ENCODE results near the gene DAP. TPM values are rescaled to one million over a fixed set of nuclear protein-coding genes. Genes with fewer than 3 reads are reported as not detected.
"Not testable (repeated sequence)": the region's sequence is repeated elsewhere in the genome, so short reads cannot be mapped to it uniquely, and the experiment has no call there.

The DAP gene
- total RNA-seq, 2 donors from 2014 or later: 34.6 to 65.8 TPM

DNA sequence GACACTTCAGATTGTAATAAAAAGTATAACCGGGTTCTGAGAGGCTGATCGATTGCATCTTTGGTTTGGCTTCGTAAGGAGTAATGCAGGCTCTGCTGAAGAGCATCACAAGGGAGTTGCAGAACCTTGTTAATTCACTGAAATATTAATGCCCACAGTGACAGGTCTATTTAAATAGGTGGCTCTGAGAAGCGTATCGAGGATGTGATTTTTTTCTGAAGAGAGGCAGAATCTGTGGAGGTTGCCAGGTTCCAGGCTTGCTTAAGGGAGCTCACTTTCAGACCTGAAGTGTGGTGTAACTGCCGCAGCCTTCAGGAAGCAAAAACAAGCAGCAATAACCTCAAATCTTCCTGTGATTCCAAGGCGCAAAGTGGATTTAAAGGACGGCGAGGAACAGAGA lies 116.8 kb downstream of the DAP start:
- Histone ChIP-seq H3K4me3 (no peak overlapping the region), H3K36me3 (no peaks in the 10 kb centered on the region), H3K4me1 (no peaks in the 10 kb centered on the region), H3K9me3 (no peaks in the 10 kb centered on the region), H3K27me3 (no peaks in the 10 kb centered on the region), H3K27ac (no peak overlapping the region)
- TF ChIP-seq, protein P1, sequence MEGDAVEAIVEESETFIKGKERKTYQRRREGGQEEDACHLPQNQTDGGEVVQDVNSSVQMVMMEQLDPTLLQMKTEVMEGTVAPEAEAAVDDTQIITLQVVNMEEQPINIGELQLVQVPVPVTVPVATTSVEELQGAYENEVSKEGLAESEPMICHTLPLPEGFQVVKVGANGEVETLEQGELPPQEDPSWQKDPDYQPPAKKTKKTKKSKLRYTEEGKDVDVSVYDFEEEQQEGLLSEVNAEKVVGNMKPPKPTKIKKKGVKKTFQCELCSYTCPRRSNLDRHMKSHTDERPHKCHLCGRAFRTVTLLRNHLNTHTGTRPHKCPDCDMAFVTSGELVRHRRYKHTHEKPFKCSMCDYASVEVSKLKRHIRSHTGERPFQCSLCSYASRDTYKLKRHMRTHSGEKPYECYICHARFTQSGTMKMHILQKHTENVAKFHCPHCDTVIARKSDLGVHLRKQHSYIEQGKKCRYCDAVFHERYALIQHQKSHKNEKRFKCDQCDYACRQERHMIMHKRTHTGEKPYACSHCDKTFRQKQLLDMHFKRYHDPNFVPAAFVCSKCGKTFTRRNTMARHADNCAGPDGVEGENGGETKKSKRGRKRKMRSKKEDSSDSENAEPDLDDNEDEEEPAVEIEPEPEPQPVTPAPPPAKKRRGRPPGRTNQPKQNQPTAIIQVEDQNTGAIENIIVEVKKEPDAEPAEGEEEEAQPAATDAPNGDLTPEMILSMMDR (IDR thresholded peaks at IDR 0.05): no peak
- no peak for DNase-seq (ENCODE audit: low spot score)

DNA sequence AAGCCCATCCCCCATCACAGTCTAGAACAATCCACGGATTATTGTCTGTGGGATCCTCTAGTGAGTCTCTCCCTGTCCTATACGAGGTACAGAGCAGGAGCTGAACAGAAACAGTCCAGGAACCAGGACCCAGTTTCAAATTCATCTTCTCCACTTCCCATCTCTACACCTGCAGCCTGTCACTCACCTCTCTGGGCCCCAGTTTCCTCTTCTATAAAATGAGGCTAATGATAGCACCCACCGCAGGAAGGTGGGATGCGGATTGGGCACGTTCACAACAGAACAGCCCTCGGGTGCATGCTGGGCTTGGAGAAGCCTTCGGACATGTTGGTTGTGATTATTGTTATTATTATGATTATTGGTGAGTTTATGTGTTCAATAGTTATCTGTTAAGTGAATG lies 118.7 kb downstream of the DAP start:
- Histone ChIP-seq H3K4me1 (no peaks in the 10 kb centered on the region), H3K27me3 (no peaks in the 10 kb centered on the region), H3K4me3 (no peak overlapping the region), H3K36me3 (no peaks in the 10 kb centered on the region), H3K9me3 (no peaks in the 10 kb centered on the region), H3K27ac (no peak overlapping the region)
- DNase-seq (ENCODE audit: low spot score): no peak
- TF ChIP-seq, protein P1 (IDR thresholded peaks at IDR 0.05): no peak

GRCh38 chr5:10639846-10640368 lies 121.1 kb downstream of the DAP start:
- no peaks in the 10 kb centered on the region for H3K9me3 ChIP-seq
- TF ChIP-seq, protein P1 (IDR thresholded peaks at IDR 0.05): no peak
- H3K4me1 ChIP-seq: no peaks in the 10 kb centered on the region
- no peaks in the 10 kb centered on the region for H3K27me3 ChIP-seq
- no peaks in the 10 kb centered on the region for H3K36me3 ChIP-seq
- H3K4me3 ChIP-seq: no peak overlapping the region
- H3K27ac ChIP-seq: no peak overlapping the region
- no peak for DNase-seq (ENCODE audit: low spot score)

GRCh38 chr5:10638723-10639122 lies 122.3 kb downstream of the DAP start:
- H3K27ac ChIP-seq: not testable (repeated sequence)

GRCh38 chr5:10637944-10638343 lies 123.1 kb downstream of the DAP start:
- DNase-seq (ENCODE audit: low spot score): no peak
- Histone ChIP-seq H3K4me3 (no peak overlapping the region), H3K27me3 (no peaks in the 10 kb centered on the region), H3K4me1 (no peaks in the 10 kb centered on the region), H3K36me3 (no peaks in the 10 kb centered on the region), H3K9me3 (no peaks in the 10 kb centered on the region), H3K27ac (no peak overlapping the region)
- TF ChIP-seq, protein P1 (IDR thresholded peaks at IDR 0.05): no peak

More at GRCh38 chr5:10638723-10639122, 122.3 kb downstream of the DAP start:
- not testable (repeated sequence) for DNase-seq (ENCODE audit: low spot score); H3K36me3 ChIP-seq; H3K9me3 ChIP-seq; H3K4me1 ChIP-seq; H3K27me3 ChIP-seq; H3K4me3 ChIP-seq

DNA sequence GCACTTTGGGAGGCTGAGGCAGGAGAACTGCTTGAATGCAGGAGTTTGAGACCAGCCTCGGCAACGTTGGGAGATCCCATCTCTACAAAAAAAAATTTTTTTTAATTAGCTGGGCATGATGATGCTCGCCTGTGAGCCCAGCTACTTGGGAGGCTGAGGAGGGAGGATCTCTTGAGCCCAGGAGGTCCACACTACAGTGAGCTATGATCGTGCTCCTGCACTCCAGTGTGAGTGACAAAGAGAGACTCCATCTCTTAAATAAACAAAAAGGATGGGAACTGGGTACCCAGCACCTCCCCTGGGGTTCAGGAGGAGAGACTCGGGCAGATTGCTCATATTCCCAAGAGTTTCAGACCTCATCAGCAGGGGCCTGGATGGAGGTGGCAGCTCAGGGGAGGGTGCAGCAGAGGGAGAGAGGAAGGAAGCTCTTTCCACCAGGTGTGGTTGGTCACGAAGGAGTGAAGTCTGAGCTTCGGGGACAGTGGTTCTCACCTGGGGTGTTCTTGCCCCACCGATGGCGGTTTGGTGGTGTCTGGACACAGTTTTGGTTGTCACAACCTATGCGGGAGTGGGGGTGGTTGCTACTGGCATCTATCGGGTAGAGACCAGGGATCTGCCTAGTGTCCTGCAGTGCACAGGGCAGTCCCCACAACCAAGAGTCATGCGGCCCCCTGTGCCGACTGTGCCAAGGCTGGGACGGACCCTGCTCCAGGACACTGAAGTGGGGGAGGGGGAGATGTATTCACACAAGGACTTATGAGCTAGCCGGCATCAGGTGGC lies 124.5 kb downstream of the DAP start:
- TF ChIP-seq, protein P1 (IDR thresholded peaks at IDR 0.05): no peak
- no peaks in the 10 kb centered on the region for H3K27me3 ChIP-seq
- no peak overlapping the region for H3K27ac ChIP-seq
- H3K36me3 ChIP-seq: no peaks in the 10 kb centered on the region
- no peak overlapping the region for H3K4me3 ChIP-seq
- no peak for DNase-seq (ENCODE audit: low spot score)
- H3K4me1 ChIP-seq: no peaks in the 10 kb centered on the region
- H3K9me3 ChIP-seq: no peaks in the 10 kb centered on the region
